Astrocyte (in vitro differentiated cells and primary cell): Measurements from ENCODE around the gene COL6A5. TPM values are rescaled to one million over a fixed set of nuclear protein-coding genes. Genes with fewer than 3 reads are reported as not detected.

Experiments used
- DNase-seq: peaks from one replicate; pipeline ENCODE4 v3.0.0-alpha.2; 2010; ENCODE audit warnings: low read depth
- FAIRE-seq: peaks from 2 replicates; lab custom pipeline; 2011; peaks lifted over from hg19 to GRCh38; lab: Jason Lieb, UNC
- H2AFZ ChIP-seq: 2 replicates; pipeline ENCODE4 v1.6.0; 2012; ENCODE audit warnings: low read depth, low read length, inconsistent platforms
- H3K27ac ChIP-seq: 2 replicates; pipeline ENCODE4 v1.5.1; 2011; ENCODE audit warnings: low read depth, low read length, inconsistent platforms
- H3K27me3 ChIP-seq: 2 replicates; pipeline ENCODE4 v1.6.0; 2011; ENCODE audit warnings: low read length, inconsistent platforms; ENCODE audit not compliant: insufficient read depth
- H3K36me3 ChIP-seq: 2 replicates; pipeline ENCODE4 v1.5.1; 2011; ENCODE audit warnings: low read length, inconsistent platforms; ENCODE audit not compliant: insufficient read depth
- H3K4me1 ChIP-seq: 2 replicates; pipeline ENCODE4 v1.5.1; 2011; ENCODE audit warnings: low read length, inconsistent platforms; ENCODE audit not compliant: insufficient read depth
- H3K4me2 ChIP-seq: 2 replicates; pipeline ENCODE4 v1.6.0; 2012; ENCODE audit warnings: low read length, inconsistent platforms
- H3K4me3 ChIP-seq: 2 replicates; pipeline ENCODE4 v1.5.1; 2011; ENCODE audit warnings: low read depth, mild to moderate bottlenecking, low read length, inconsistent platforms; ENCODE audit not compliant: insufficient read depth
- H3K79me2 ChIP-seq: 2 replicates; pipeline ENCODE4 v1.6.0; 2012; ENCODE audit warnings: mild to moderate bottlenecking, low read length, inconsistent platforms; ENCODE audit not compliant: insufficient read depth
- H3K9ac ChIP-seq: 2 replicates; pipeline ENCODE4 v1.6.0; 2012; ENCODE audit warnings: mild to moderate bottlenecking, low read length, inconsistent platforms
- H3K9me3 ChIP-seq: 2 replicates; pipeline ENCODE4 v1.5.1; 2012; ENCODE audit warnings: low read depth, mild to moderate bottlenecking, low read length, inconsistent platforms; ENCODE audit not compliant: insufficient read depth
- H4K20me1 ChIP-seq: 2 replicates; pipeline ENCODE4 v1.6.0; 2012; ENCODE audit warnings: low read length, inconsistent platforms; ENCODE audit not compliant: insufficient read depth
- H3K27ac Mint-ChIP-seq: one replicate; pipeline ENCODE4 v1.8.0; 2021; ENCODE audit warnings: mild to moderate bottlenecking, mixed read lengths; ENCODE audit not compliant: unreplicated experiment
- H3K27me3 Mint-ChIP-seq: one replicate; pipeline ENCODE4 v1.8.0; 2021; ENCODE audit warnings: low read depth, mixed read lengths; ENCODE audit not compliant: unreplicated experiment
- H3K36me3 Mint-ChIP-seq: one replicate; pipeline ENCODE4 v1.8.0; 2021; ENCODE audit warnings: low read depth, mixed read lengths; ENCODE audit not compliant: unreplicated experiment
- H3K4me1 Mint-ChIP-seq: one replicate; pipeline ENCODE4 v1.8.0; 2021; ENCODE audit warnings: low read depth, mixed read lengths; ENCODE audit not compliant: unreplicated experiment
- H3K4me3 Mint-ChIP-seq: one replicate; pipeline ENCODE4 v1.8.0; 2021; ENCODE audit warnings: mild to moderate bottlenecking, moderate library complexity, mixed read lengths; ENCODE audit not compliant: unreplicated experiment
- H3K9me3 Mint-ChIP-seq: one replicate; pipeline ENCODE4 v1.8.0; 2021; ENCODE audit warnings: mild to moderate bottlenecking, mixed read lengths; ENCODE audit not compliant: unreplicated experiment
- EZH2 ChIP-seq: IDR thresholded peaks from 2 replicates; pipeline ENCODE4 v1.6.1; 2012; ENCODE audit warnings: mild to moderate bottlenecking, low read length, inconsistent platforms; ENCODE audit not compliant: insufficient read depth
- total RNA-seq: library from RNA; stranded (reverse); gene quantifications from 2 replicates; pipeline ENCODE4 v1.2.1, GENCODE V29; 2021
- TF ChIP-seq, protein P1 (sequence below): IDR thresholded peaks from 2 replicates; pipeline ENCODE4 v1.5.1; 2011; ENCODE audit warnings: low read depth, mild to moderate bottlenecking, inconsistent platforms, low read length, moderate library complexity; ENCODE audit not compliant: insufficient read depth

COL6A5 gene
- total RNA-seq, 1 donor from 2014 or later = 0.02 TPM

DNA sequence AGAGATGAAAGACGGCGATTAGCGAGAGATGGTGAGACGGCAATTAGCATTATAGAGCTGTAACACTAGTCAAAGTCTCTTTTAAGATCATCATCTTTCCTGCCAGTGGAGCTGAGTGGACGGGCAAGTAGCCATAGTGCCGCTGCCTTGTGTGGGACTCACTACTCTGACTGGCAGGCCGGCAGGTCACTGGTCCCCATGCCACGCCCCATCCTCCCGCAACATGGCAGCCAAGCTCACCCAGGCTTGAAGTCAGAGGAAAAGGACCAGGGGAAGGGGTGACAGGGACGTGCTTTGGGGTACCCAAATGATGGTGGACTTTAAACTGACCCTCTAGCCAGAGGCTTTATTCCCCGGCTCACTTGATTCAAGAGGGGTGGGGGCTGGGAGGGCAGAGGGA, 44.6 kb upstream of the COL6A5 start:
- Mint-ChIP-seq H3K27ac (no peak overlapping the region), H3K27me3 (peaks cover 16% of the 10 kb centered on the region), H3K36me3 (no peaks in the 10 kb centered on the region), H3K9me3 (no peaks in the 10 kb centered on the region), H3K4me3 (no peak overlapping the region), H3K4me1 (no peaks in the 10 kb centered on the region)
- no peak overlapping the region for H3K4me2 ChIP-seq
- TF ChIP-seq, protein P1, sequence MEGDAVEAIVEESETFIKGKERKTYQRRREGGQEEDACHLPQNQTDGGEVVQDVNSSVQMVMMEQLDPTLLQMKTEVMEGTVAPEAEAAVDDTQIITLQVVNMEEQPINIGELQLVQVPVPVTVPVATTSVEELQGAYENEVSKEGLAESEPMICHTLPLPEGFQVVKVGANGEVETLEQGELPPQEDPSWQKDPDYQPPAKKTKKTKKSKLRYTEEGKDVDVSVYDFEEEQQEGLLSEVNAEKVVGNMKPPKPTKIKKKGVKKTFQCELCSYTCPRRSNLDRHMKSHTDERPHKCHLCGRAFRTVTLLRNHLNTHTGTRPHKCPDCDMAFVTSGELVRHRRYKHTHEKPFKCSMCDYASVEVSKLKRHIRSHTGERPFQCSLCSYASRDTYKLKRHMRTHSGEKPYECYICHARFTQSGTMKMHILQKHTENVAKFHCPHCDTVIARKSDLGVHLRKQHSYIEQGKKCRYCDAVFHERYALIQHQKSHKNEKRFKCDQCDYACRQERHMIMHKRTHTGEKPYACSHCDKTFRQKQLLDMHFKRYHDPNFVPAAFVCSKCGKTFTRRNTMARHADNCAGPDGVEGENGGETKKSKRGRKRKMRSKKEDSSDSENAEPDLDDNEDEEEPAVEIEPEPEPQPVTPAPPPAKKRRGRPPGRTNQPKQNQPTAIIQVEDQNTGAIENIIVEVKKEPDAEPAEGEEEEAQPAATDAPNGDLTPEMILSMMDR = no peak
- TF ChIP-seq EZH2 = no peak
- no peaks in the 10 kb centered on the region for H3K9me3 ChIP-seq
- H2AFZ ChIP-seq = no peak overlapping the region
- no peaks in the 10 kb centered on the region for H3K36me3 ChIP-seq
- H3K27ac ChIP-seq = no peak overlapping the region
- no peak overlapping the region for H3K4me3 ChIP-seq
- H3K79me2 ChIP-seq = no peaks in the 10 kb centered on the region
- H4K20me1 ChIP-seq = no peaks in the 10 kb centered on the region
- H3K4me1 ChIP-seq = no peaks in the 10 kb centered on the region
- H3K9ac ChIP-seq = no peak overlapping the region
- FAIRE-seq (no peak), DNase-seq (no peak)
- H3K27me3 ChIP-seq = no peaks in the 10 kb centered on the region

DNA sequence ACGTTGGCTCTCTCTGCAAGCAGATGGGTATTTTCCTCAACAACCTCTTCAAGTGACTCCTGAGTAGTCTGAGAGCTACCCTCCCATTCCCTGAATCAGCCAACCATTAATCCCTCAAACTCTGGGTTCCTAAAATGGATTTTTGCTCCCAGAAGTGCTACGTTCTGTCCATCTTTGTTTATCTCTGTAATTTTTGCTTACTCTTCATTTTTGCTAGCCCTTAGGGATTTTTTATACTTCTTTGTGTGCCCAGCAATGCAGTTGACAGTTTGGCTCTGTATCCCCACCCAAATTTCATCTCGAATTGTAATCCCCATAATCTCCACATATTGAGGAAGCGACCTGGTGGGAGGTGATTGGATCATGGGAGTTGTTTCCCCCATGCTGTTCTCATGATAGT, 35.4 kb upstream of the COL6A5 start:
- no peak overlapping the region for H3K27ac ChIP-seq
- H3K9ac ChIP-seq = no peak overlapping the region
- no peak for DNase-seq
- Mint-ChIP-seq H3K27ac (no peak overlapping the region), H3K4me3 (no peak overlapping the region), H3K27me3 (no peaks in the 10 kb centered on the region), H3K4me1 (no peaks in the 10 kb centered on the region), H3K9me3 (no peaks in the 10 kb centered on the region), H3K36me3 (no peaks in the 10 kb centered on the region)
- no peaks in the 10 kb centered on the region for H3K79me2 ChIP-seq
- no peaks in the 10 kb centered on the region for H3K27me3 ChIP-seq
- no peak for FAIRE-seq
- no peaks in the 10 kb centered on the region for H3K9me3 ChIP-seq
- no peaks in the 10 kb centered on the region for H3K4me1 ChIP-seq
- H3K36me3 ChIP-seq = no peaks in the 10 kb centered on the region
- no peak overlapping the region for H2AFZ ChIP-seq
- H3K4me2 ChIP-seq = no peak overlapping the region
- H3K4me3 ChIP-seq = no peak overlapping the region
- TF ChIP-seq EZH2 = no peak
- TF ChIP-seq, protein P1 = no peak
- H4K20me1 ChIP-seq = no peaks in the 10 kb centered on the region

DNA sequence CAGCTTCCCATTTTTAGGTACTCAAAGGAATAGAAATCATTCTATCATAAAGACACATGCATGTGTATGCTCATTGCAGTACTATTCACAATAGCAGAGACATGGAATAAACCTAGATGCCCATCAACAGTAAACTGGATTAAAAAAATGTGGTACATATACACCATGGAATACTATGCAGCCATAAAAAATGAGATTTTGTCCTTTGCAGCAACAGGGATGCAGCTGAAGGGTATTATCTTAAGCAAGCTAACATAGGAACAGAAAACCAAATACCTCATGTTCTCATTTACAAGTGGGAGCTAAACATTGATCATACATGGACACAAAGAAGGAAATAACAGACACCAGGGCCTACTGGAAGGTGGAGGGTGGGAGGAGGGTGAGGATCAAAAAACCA, 33.1 kb upstream of the COL6A5 start:
- H3K9me3 ChIP-seq = no peaks in the 10 kb centered on the region
- TF ChIP-seq, protein P1 = no peak
- TF ChIP-seq EZH2 = no peak
- Mint-ChIP-seq H3K27me3 (no peaks in the 10 kb centered on the region), H3K27ac (no peak overlapping the region), H3K4me1 (no peaks in the 10 kb centered on the region), H3K4me3 (no peak overlapping the region), H3K36me3 (no peaks in the 10 kb centered on the region), H3K9me3 (no peaks in the 10 kb centered on the region)
- no peaks in the 10 kb centered on the region for H4K20me1 ChIP-seq
- no peak overlapping the region for H3K4me2 ChIP-seq
- H2AFZ ChIP-seq = no peak overlapping the region
- FAIRE-seq (no peak), DNase-seq (no peak)
- H3K4me1 ChIP-seq = no peaks in the 10 kb centered on the region
- H3K36me3 ChIP-seq = no peaks in the 10 kb centered on the region
- no peaks in the 10 kb centered on the region for H3K27me3 ChIP-seq
- no peak overlapping the region for H3K27ac ChIP-seq
- H3K79me2 ChIP-seq = no peaks in the 10 kb centered on the region
- no peak overlapping the region for H3K4me3 ChIP-seq
- H3K9ac ChIP-seq = no peak overlapping the region
